Lower lobe of right lung (tissue), 2 donors: ENCODE results near the gene MLIP. TPM values are rescaled to one million over a fixed set of nuclear protein-coding genes. Genes with fewer than 3 reads are reported as not detected.

Experiments
- ATAC-seq, 2 donors: fragments of 200-7000 bp; cut with Tn5 transposase; one replicate each; pipeline ENCODE4 v1.9.1; 2020 to 2022; ENCODE audit warnings: mild to moderate bottlenecking in 2 of 2, moderate library complexity in 2 of 2
- DNase-seq: peaks from one replicate; pipeline ENCODE4 v3.0.0-alpha.2; 2020
- H3K27ac ChIP-seq: fragments of 200-600 bp; one replicate; pipeline ENCODE4 v1.8.0; 2022
- H3K27me3 ChIP-seq: fragments of 200-600 bp; one replicate; pipeline ENCODE4 v1.8.0; 2022; ENCODE audit warnings: low read depth
- H3K36me3 ChIP-seq: fragments of 200-600 bp; one replicate; pipeline ENCODE4 v1.8.0; 2022; ENCODE audit warnings: mild to moderate bottlenecking
- H3K4me1 ChIP-seq: fragments of 200-600 bp; one replicate; pipeline ENCODE4 v1.8.0; 2022
- H3K4me3 ChIP-seq: fragments of 200-600 bp; one replicate; pipeline ENCODE4 v1.8.0; 2022; ENCODE audit warnings: mild to moderate bottlenecking
- H3K9me3 ChIP-seq: fragments of 200-600 bp; one replicate; pipeline ENCODE4 v1.8.0; 2022
- CTCF ChIP-seq: fragments of 200-600 bp; IDR thresholded peaks from one replicate; pipeline ENCODE4 v1.8.0; 2022; ENCODE audit warnings: antibody characterized with exemption, mild to moderate bottlenecking
- intact Hi-C: fragments of 100-400 bp; cut with DNase I; formaldehyde crosslinking; loops from one replicate; pipeline ENCODE4 v1.11.0; 2022
- total RNA-seq: library from RNA; stranded (reverse); fragmentation: NEBNext Ultra II Directional; extraction: Animal tissue kit (Norgen Biotek cat#: 25700); gene quantifications from one replicate; pipeline ENCODE4 v1.2.1, GENCODE V29; 2021
- donor health status: DM: no; HTN: yes; CAD: no; lungs with severe emphysema.

The MLIP gene
- total RNA-seq, 1 donor from 2014 or later: not detected

- intact Hi-C loops: no loop called here
- Histone ChIP-seq H3K27ac (no peak overlapping the region), H3K27me3 (no peaks in the 10 kb centered on the region), H3K36me3 (no peaks in the 10 kb centered on the region), H3K4me3 (no peak overlapping the region), H3K9me3 (no peaks in the 10 kb centered on the region), H3K4me1 (no peaks in the 10 kb centered on the region)
- no peak for ATAC-seq
- no peak for TF ChIP-seq CTCF
- DNase-seq: no peak
These were observed 163.1 kb downstream of the MLIP start for GRCh38 chr6:54274383-54274782.

- H3K27ac ChIP-seq: no peak overlapping the region
- no peaks in the 10 kb centered on the region for H3K9me3 ChIP-seq
- intact Hi-C loops: no loop called here
- ATAC-seq (no peak), DNase-seq (no peak)
- no peak for TF ChIP-seq CTCF
- no peaks in the 10 kb centered on the region for H3K4me1 ChIP-seq
- H3K36me3 ChIP-seq: no peaks in the 10 kb centered on the region
- no peak overlapping the region for H3K4me3 ChIP-seq
- H3K27me3 ChIP-seq: no peaks in the 10 kb centered on the region
These were observed 170.9 kb downstream of the MLIP start for GRCh38 chr6:54282186-54282585.

GRCh38 chr6:54284161-54284860, 173.1 kb downstream of the MLIP start:
- ATAC-seq (no peak), DNase-seq (no peak)
- H3K36me3 ChIP-seq: no peaks in the 10 kb centered on the region
- intact Hi-C loops: no loop called here
- no peak overlapping the region for H3K27ac ChIP-seq
- H3K9me3 ChIP-seq: no peaks in the 10 kb centered on the region
- no peak for TF ChIP-seq CTCF
- H3K4me3 ChIP-seq: no peak overlapping the region
- no peaks in the 10 kb centered on the region for H3K4me1 ChIP-seq
- H3K27me3 ChIP-seq: no peaks in the 10 kb centered on the region

GRCh38 chr6:54285595-54285994, 174.4 kb downstream of the MLIP start:
- no peaks in the 10 kb centered on the region for H3K4me1 ChIP-seq
- no peak overlapping the region for H3K4me3 ChIP-seq
- DNase-seq (no peak), ATAC-seq (no peak)
- no peaks in the 10 kb centered on the region for H3K27me3 ChIP-seq
- no peak overlapping the region for H3K27ac ChIP-seq
- no peaks in the 10 kb centered on the region for H3K36me3 ChIP-seq
- TF ChIP-seq CTCF: no peak
- intact Hi-C loops: no loop called here
- no peaks in the 10 kb centered on the region for H3K9me3 ChIP-seq

- intact Hi-C loops: no loop called here
- no peak overlapping the region for H3K4me3 ChIP-seq
- no peaks in the 10 kb centered on the region for H3K27me3 ChIP-seq
- no peaks in the 10 kb centered on the region for H3K36me3 ChIP-seq
- H3K9me3 ChIP-seq: no peaks in the 10 kb centered on the region
- no peak for DNase-seq
- TF ChIP-seq CTCF: no peak
- H3K27ac ChIP-seq: no peak overlapping the region
- ATAC-seq: no peak
- H3K4me1 ChIP-seq: no peaks in the 10 kb centered on the region
These were observed 174.9 kb downstream of the MLIP start for GRCh38 chr6:54286141-54286540.
